Ishikawa (cell line): ENCODE data around the gene STAT2.

Experiments
- CEBPB ChIP-seq: IDR thresholded peaks from 2 replicates; pipeline ENCODE4 v1.6.1; 2012
- CREB1 ChIP-seq: IDR thresholded peaks from 2 replicates; pipeline ENCODE4 v1.6.1; 2012; ENCODE audit warnings: low read depth
- EGR1 ChIP-seq: IDR thresholded peaks from 2 replicates; pipeline ENCODE4 v1.6.1; 2012
- EP300 ChIP-seq: IDR thresholded peaks from 2 replicates; pipeline ENCODE4 v1.6.1; 2012; ENCODE audit warnings: borderline replicate concordance
- FOXM1 ChIP-seq: IDR thresholded peaks from 2 replicates; pipeline ENCODE4 v1.6.1; 2012; ENCODE audit warnings: low read depth, borderline replicate concordance
- MAX ChIP-seq: IDR thresholded peaks from 2 replicates; pipeline ENCODE4 v1.6.1; 2012
- NFIC ChIP-seq: IDR thresholded peaks from 2 replicates; pipeline ENCODE4 v1.6.1; 2012
- RAD21 ChIP-seq: IDR thresholded peaks from 2 replicates; pipeline ENCODE4 v1.6.1; 2012; ENCODE audit warnings: low read depth
- REST ChIP-seq: IDR thresholded peaks from 2 replicates; pipeline ENCODE4 v1.6.1; 2012; ENCODE audit warnings: low read depth, mild to moderate bottlenecking
- TAF1 ChIP-seq: IDR thresholded peaks from 2 replicates; pipeline ENCODE4 v1.6.1; 2012; ENCODE audit warnings: low read depth, mild to moderate bottlenecking
- TCF12 ChIP-seq: IDR thresholded peaks from 2 replicates; pipeline ENCODE4 v1.6.1; 2012; ENCODE audit warnings: low read depth
- TEAD4 ChIP-seq: IDR thresholded peaks from 2 replicates; pipeline ENCODE4 v1.6.1; 2012
- USF1 ChIP-seq: IDR thresholded peaks from 2 replicates; pipeline ENCODE4 v1.6.1; 2012
- YY1 ChIP-seq: IDR thresholded peaks from 2 replicates; pipeline ENCODE4 v1.6.1; 2012; ENCODE audit warnings: low read depth
- ZBTB7A ChIP-seq: IDR thresholded peaks from 2 replicates; pipeline ENCODE4 v1.6.1; 2012; ENCODE audit warnings: low read depth

Gene STAT2

GRCh38 chr12:56299308-56299852, 60.5 kb downstream of the STAT2 start:
- no peak for TF ChIP-seq EGR1
- TF ChIP-seq USF1: peak; percentile 83

GRCh38 chr12:56298828-56299227, 61.1 kb downstream of the STAT2 start:
- TF ChIP-seq USF1 (no peak), NFIC (no peak), ZBTB7A (no peak), YY1 (no peak), REST (no peak), TAF1 (no peak), FOXM1 (no peak), CREB1 (no peak), TEAD4 (no peak), RAD21 (no peak), EP300 (no peak), MAX (no peak), TCF12 (no peak), CEBPB (no peak), EGR1 (no peak)

GRCh38 chr12:56297400-56297799, 62.5 kb downstream of the STAT2 start:
- TF ChIP-seq CREB1 (no peak), TEAD4 (no peak), USF1 (no peak), EP300 (no peak), FOXM1 (no peak), MAX (no peak), ZBTB7A (no peak), RAD21 (no peak), CEBPB (no peak), EGR1 (no peak), TCF12 (no peak), TAF1 (no peak), REST (no peak), NFIC (no peak)

GRCh38 chr12:56296295-56296694, 63.6 kb downstream of the STAT2 start:
- TF ChIP-seq TAF1: no peak
- no peak for TF ChIP-seq FOXM1
- TF ChIP-seq TCF12: no peak
- no peak for TF ChIP-seq REST
- TF ChIP-seq EGR1: no peak
- no peak for TF ChIP-seq TEAD4
- no peak for TF ChIP-seq YY1
- no peak for TF ChIP-seq EP300
- no peak for TF ChIP-seq RAD21
- no peak for TF ChIP-seq MAX
- TF ChIP-seq CREB1: no peak
- no peak for TF ChIP-seq NFIC
- no peak for TF ChIP-seq CEBPB
- no peak for TF ChIP-seq ZBTB7A
